Stomach (tissue), 9 donors: ENCODE measurements around the gene GAL3ST3. TPM values are rescaled to one million over a fixed set of nuclear protein-coding genes. Genes with fewer than 3 reads are reported as not detected.
"Not testable (repeated sequence)": the region's sequence is repeated elsewhere in the genome, so short reads cannot be mapped to it uniquely, and the experiment has no call there.

ENCODE experiments used
- DNase-seq, 2 donors: peaks; one replicate each; pipeline versions ENCODE4 v3.0.0 to v3.0.0-alpha.2; 2013 to 2019
- H3K27ac ChIP-seq, 5 donors: fragments of 200-600 bp in 4 of 5; sonication (generic) in 4 of 5; one replicate each; pipeline ENCODE4 v1.5.1; 2013 to 2019; ENCODE audit warnings: mild to moderate bottlenecking in 1 of 5, moderate library complexity in 1 of 5
- H3K27me3 ChIP-seq, 3 donors: fragments of 200-600 bp; sonication (generic); one replicate each; pipeline ENCODE4 v1.5.1; 2017 to 2019; ENCODE audit warnings: mixed run types in 1 of 3
- H3K36me3 ChIP-seq, 4 donors: fragments of 200-600 bp; sonication (generic); 1 replicate in 3 of 4; 2 replicates in 1 of 4; pipeline ENCODE4 v1.5.1; 2016 to 2019
- H3K4me1 ChIP-seq, 4 donors: fragments of 200-600 bp; sonication (generic); one replicate each; pipeline ENCODE4 v1.5.1; 2016 to 2019
- H3K4me3 ChIP-seq, 4 donors: fragments of 200-600 bp; sonication (generic) in 3 of 4; one replicate each; pipeline ENCODE4 v1.5.1; 2016 to 2019; ENCODE audit warnings: mild to moderate bottlenecking in 1 of 4
- H3K9me3 ChIP-seq, 4 donors: fragments of 200-600 bp; sonication (generic); one replicate each; pipeline ENCODE4 v1.5.1; 2016 to 2019
- CTCF ChIP-seq, 7 experiments: fragments of 450-650 bp in 4 of 7; fragments of 200-600 bp in 3 of 7; sonication (generic) in 3 of 7; IDR thresholded peaks; one replicate each; pipeline ENCODE4 v1.5.1; 2016 to 2019; ENCODE audit warnings: antibody characterized with exemption in 7 of 7, control low read depth in 2 of 7, mild to moderate bottlenecking in 1 of 7
- EP300 ChIP-seq: sonication (generic); formaldehyde crosslinking; IDR thresholded peaks from one replicate; pipeline ENCODE4 v1.6.1; 2017; ENCODE audit warnings: antibody characterized with exemption
- POLR2A ChIP-seq, 4 donors: fragments of 450-650 bp; IDR thresholded peaks; one replicate each; pipeline ENCODE4 v1.6.1; 2016; ENCODE audit warnings: antibody characterized with exemption in 4 of 4, control low read depth in 2 of 4, mild to moderate bottlenecking in 1 of 4, moderate library complexity in 1 of 4
- POLR2AphosphoS5 ChIP-seq, 3 donors: sonication (generic); formaldehyde crosslinking; IDR thresholded peaks; one replicate each; pipeline ENCODE4 v1.6.1; 2016; ENCODE audit warnings: antibody characterized with exemption in 3 of 3
- WGBS, 5 donors: extraction: QIAGEN DNeasy Blood & Tissue Kit in 3 of 5; methylation state at CpG; one replicate each; pipeline versions ENCODE4 v1.1.5 to v1.1.7; 2013 to 2018; 5-methylcytosine and 5-hydroxymethylcytosine counted together
- intact Hi-C: fragments of 100-400 bp; cut with DNase I; formaldehyde crosslinking; loops from one replicate; pipeline ENCODE4 v1.15.1; 2023; ENCODE audit warnings: low total_unique reads
- polyA plus RNA-seq, 3 donors: library from polyadenylated mRNA; stranded (reverse); fragments of 200-250 nt; gene quantifications; one replicate each; pipeline ENCODE4 v1.2.3, GENCODE V29; 2013
- total RNA-seq, 5 donors: library from RNA; depleted of rRNA; stranded (reverse); fragments of >200 nt; gene quantifications; one replicate each; pipeline versions ENCODE4 v1.1.0 to v1.2.3, GENCODE V29; 2014 to 2016
- donor health status: healthy with polysubstance abuse.
- donor health status: Bipolar disorder and iron deficiency.
- donor health status: healthy.

GAL3ST3 gene
- total and polyA plus RNA-seq, 8 donors, result not detected

DNA sequence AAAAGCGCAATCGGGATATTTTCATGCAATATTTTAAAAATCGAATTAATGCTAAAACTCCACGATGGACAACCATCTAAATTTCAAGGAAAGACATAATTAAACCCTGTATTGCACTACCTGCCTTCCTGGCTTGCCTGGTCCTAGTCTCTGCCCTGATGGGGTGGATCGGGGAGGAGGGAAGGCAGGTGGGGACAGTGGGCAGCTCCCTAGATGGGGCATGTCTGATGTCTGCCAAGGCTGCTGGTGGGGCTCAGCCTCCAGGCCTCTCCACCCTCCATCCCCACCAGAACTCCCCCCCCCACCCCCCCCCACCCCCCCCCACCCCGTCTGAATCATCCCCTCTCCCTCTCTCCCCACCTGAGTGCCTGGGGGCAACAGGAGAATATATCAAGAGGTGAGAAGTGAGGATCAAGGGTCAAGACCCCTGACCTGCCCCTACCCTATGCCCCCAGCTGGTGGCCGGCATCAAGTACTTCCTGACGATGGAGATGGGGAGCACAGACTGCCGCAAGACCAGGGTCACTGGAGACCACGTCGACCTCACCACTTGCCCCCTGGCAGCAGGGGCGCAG is 36.5 kb downstream of the GAL3ST3 start:
- Histone ChIP-seq H3K27ac (no peak overlapping the region), H3K4me1 (peaks cover 0 to 16% (median 12%) of the 10 kb centered on the region in 4 donors), H3K27me3 (peaks cover 0 to 42% (median 24%) of the 10 kb centered on the region in 3 donors), H3K4me3 (peak overlapping the region in 2 of 4 donors; percentile 24 to 37), H3K9me3 (no peaks in the 10 kb centered on the region), H3K36me3 (no peaks in the 10 kb centered on the region)
- intact Hi-C loops, result no loop called here
- TF ChIP-seq EP300, result no peak
- TF ChIP-seq POLR2AphosphoS5 (IDR thresholded peaks at IDR 0.05), result no peak
- no peak for TF ChIP-seq CTCF (IDR thresholded peaks at IDR 0.05)
- no peak for TF ChIP-seq POLR2A (IDR thresholded peaks at IDR 0.05)
- 57 to 74% (median 69%) methylated on average over 8 to 12 of the region's 12 CpGs for WGBS, 5 donors
- no peak for DNase-seq

DNA sequence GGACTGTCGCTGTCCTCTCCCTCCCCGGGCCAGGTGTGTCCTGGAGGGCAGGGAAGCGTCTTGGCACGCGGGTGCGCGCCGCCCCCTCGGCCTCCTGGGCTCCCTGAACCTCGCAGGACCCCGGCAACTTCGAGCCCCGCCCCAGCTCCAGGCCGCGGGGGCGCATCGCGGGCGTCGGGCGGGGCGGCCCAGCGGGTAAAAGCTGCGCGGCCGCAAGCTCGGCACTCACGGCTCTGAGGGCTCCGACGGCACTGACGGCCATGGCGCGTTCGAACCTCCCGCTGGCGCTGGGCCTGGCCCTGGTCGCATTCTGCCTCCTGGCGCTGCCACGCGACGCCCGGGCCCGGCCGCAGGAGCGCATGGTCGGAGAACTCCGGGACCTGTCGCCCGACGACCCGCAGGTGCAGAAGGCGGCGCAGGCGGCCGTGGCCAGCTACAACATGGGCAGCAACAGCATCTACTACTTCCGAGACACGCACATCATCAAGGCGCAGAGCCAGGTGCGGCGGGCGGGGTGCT is 37.1 kb downstream of the GAL3ST3 start, which contains the start of gene CST6:
Gene CST6 (plus strand): TSS at position 224 of the 519 bp plus-strand sequence. CDS start 37 bp downstream, at position 261.
- H3K27me3 ChIP-seq, result peaks cover 0 to 42% (median 24%) of the 10 kb centered on the region in 3 donors
- intact Hi-C loops, result no loop called here
- peak in 1 of 2 donors; percentile 34 for DNase-seq
- no peaks in the 10 kb centered on the region for H3K9me3 ChIP-seq
- peak within 1 kb of the TSS; percentile 20 to 37 (median 25) for H3K4me3 ChIP-seq
- 5 to 17% (median 5%) methylated on average over 10 to 61 of the region's 61 CpGs for WGBS, 5 donors
- no peak for TF ChIP-seq POLR2A (IDR thresholded peaks at IDR 0.05)
- no peak for TF ChIP-seq EP300
- TF ChIP-seq POLR2AphosphoS5 (IDR thresholded peaks at IDR 0.05), result no peak
- no peak for TF ChIP-seq CTCF (IDR thresholded peaks at IDR 0.05)
- H3K4me1 ChIP-seq, result peaks cover 0 to 16% (median 12%) of the 10 kb centered on the region in 4 donors
- H3K36me3 ChIP-seq, result no peaks in the 10 kb centered on the region
- no peak within 1 kb of the TSS for H3K27ac ChIP-seq

- peaks cover 0 to 16% (median 12%) of the 10 kb centered on the region in 4 donors for H3K4me1 ChIP-seq
- peaks cover 0 to 42% (median 24%) of the 10 kb centered on the region in 3 donors for H3K27me3 ChIP-seq
- no peaks in the 10 kb centered on the region for H3K9me3 ChIP-seq
- peak overlapping the region; percentile 20 to 37 (median 25) for H3K4me3 ChIP-seq
- WGBS, 5 donors, result 36 to 50% (median 41%) methylated on average over 13 to 14 of the region's 14 CpGs
- H3K36me3 ChIP-seq, result no peaks in the 10 kb centered on the region
- H3K27ac ChIP-seq, result no peak overlapping the region
- intact Hi-C loops, result no loop called here
- DNase-seq, result peak in 1 of 2 donors; percentile 32
- TF ChIP-seq POLR2AphosphoS5 (IDR thresholded peaks at IDR 0.05) (no peak), POLR2A (IDR thresholded peaks at IDR 0.05) (no peak), EP300 (no peak), CTCF (IDR thresholded peaks at IDR 0.05) (no peak)
Observed at GRCh38 chr11:66011239-66011784, 37.6 kb downstream of the GAL3ST3 start.

GRCh38 chr11:66010036-66010435 is 38.9 kb downstream of the GAL3ST3 start:
- DNase-seq, intact Hi-C loops, H3K4me3 ChIP-seq, H3K9me3 ChIP-seq, H3K27ac ChIP-seq: not testable (repeated sequence)
- Histone ChIP-seq H3K36me3 (peaks cover under 1 to 11% (median 6%) of the 10 kb centered on the region in 4 donors), H3K4me1 (peaks cover 0 to 16% (median 12%) of the 10 kb centered on the region in 4 donors), H3K27me3 (peaks cover 0 to 42% (median 24%) of the 10 kb centered on the region in 3 donors)
- 45 to 57% (median 53%) methylated on average over 4 of the region's 4 CpGs for WGBS, 5 donors
